Gastrocnemius medialis (tissue), 4 donors: Measurements from ENCODE around the gene C16orf95. TPM values are rescaled to one million over a fixed set of nuclear protein-coding genes. Genes with fewer than 3 reads are reported as not detected.

Experiments used
- ATAC-seq, 2 donors: fragments of 150-250 bp; one replicate each; pipeline ENCODE4 v1.9.1; 2016
- DNase-seq, 2 donors: peaks; one replicate each; pipeline ENCODE4 v3.0.0-alpha.2; 2019
- H3K27ac ChIP-seq, 4 donors: fragments of 200-600 bp; sonication (generic); 1 replicate in 1 of 4; 2 replicates in 3 of 4; pipeline ENCODE4 v1.5.1; 2016 to 2018; ENCODE audit warnings: mild to moderate bottlenecking in 2 of 4, moderate library complexity in 1 of 4
- H3K27me3 ChIP-seq, 3 donors: fragments of 200-600 bp; sonication (generic) in 2 of 3; 1 replicate in 1 of 3; 2 replicates in 2 of 3; pipeline versions ENCODE4 v1.5.1 to v1.6.0; 2016 to 2019; ENCODE audit warnings: mild to moderate bottlenecking in 1 of 3, moderate library complexity in 1 of 3
- H3K36me3 ChIP-seq, 2 donors: fragments of 200-600 bp; sonication (generic) in 1 of 2; one replicate each; pipeline ENCODE4 v1.5.1; 2017 to 2018
- H3K4me1 ChIP-seq, 2 donors: fragments of 200-600 bp; sonication (generic) in 1 of 2; one replicate each; pipeline ENCODE4 v1.5.1; 2016 to 2017; ENCODE audit warnings: mild to moderate bottlenecking in 2 of 2
- H3K4me3 ChIP-seq, 4 donors: fragments of 200-600 bp; sonication (generic) in 3 of 4; 1 replicate in 1 of 4; 2 replicates in 3 of 4; pipeline ENCODE4 v1.5.1; 2016 to 2019; ENCODE audit warnings: mild to moderate bottlenecking in 2 of 4
- H3K9me3 ChIP-seq, 3 donors: fragments of 200-600 bp; sonication (generic) in 2 of 3; 1 replicate in 1 of 3; 2 replicates in 2 of 3; pipeline ENCODE4 v1.5.1; 2016 to 2019
- CTCF ChIP-seq, 5 experiments: fragments of 450-650 bp in 3 of 5; fragments of 200-600 bp in 2 of 5; sonication (generic) in 2 of 5; IDR thresholded peaks in 4 of 5; conservative IDR thresholded peaks in 1 of 5; 1 replicate in 4 of 5; 2 replicates in 1 of 5; pipeline ENCODE4 v1.5.1; 2016 to 2019; ENCODE audit warnings: antibody characterized with exemption in 5 of 5, mild to moderate bottlenecking in 3 of 5, moderate library complexity in 3 of 5
- POLR2A ChIP-seq, 2 donors: fragments of 450-650 bp; IDR thresholded peaks; one replicate each; pipeline ENCODE4 v1.6.1; 2017; ENCODE audit warnings: antibody characterized with exemption in 2 of 2, mild to moderate bottlenecking in 2 of 2, moderate library complexity in 2 of 2
- in situ Hi-C, 4 donors: fragments of 200-750 bp; cut with MboI; loops; one replicate each; pipeline versions ENCODE4 v1.15.0 to v1.8.0; 2017; ENCODE audit warnings: low sequenced_read_pairs in 4 of 4
- intact Hi-C: fragments of 100-400 bp; cut with DNase I; formaldehyde crosslinking; loops from one replicate; pipeline ENCODE4 v1.15.1; 2023; ENCODE audit warnings: low total_unique reads
- total RNA-seq, 4 donors: library from RNA; depleted of rRNA; stranded (reverse); fragments of >200 nt; gene quantifications; one replicate each; pipeline versions ENCODE4 v1.1.0 to v1.2.3, GENCODE V29; 2016

C16orf95 gene
- total RNA-seq, 4 donors from 2014 or later: 0.22 to 3.8 (median 1.3) TPM

- Histone ChIP-seq H3K4me3 (no peak overlapping the region), H3K4me1 (peaks cover 2 to 4% of the 10 kb centered on the region in 2 donors), H3K27ac (no peak overlapping the region), H3K9me3 (no peaks in the 10 kb centered on the region), H3K36me3 (no peaks in the 10 kb centered on the region), H3K27me3 (no peaks in the 10 kb centered on the region)
- ATAC-seq (no peak), DNase-seq (no peak)
- in situ Hi-C loops (loop anchor here in 2 of 4 donors (10.0 kb wide), 1 partner anchor 83 kb away; the partner anchor contains the start of gene MAP1LC3B (in 2 of the 2)), intact Hi-C loops (loop anchor here (10.0 kb wide), 2 partner anchors 153 to 233 kb away; no protein-coding TSS in a partner anchor)
- no peak for TF ChIP-seq CTCF (IDR thresholded peaks at IDR 0.05 in 4 of 5, conservative IDR thresholded peaks at IDR 0.05 in 1 of 5)
- TF ChIP-seq POLR2A (IDR thresholded peaks at IDR 0.05): no peak
Measured at GRCh38 chr16:87311387-87311786, 5.8 kb downstream of the C16orf95 start.

- H3K4me3 ChIP-seq: no peak overlapping the region
- H3K27ac ChIP-seq: no peak overlapping the region
- intact Hi-C loops (loop anchor here (10.0 kb wide), 2 partner anchors 154 to 234 kb away; no protein-coding TSS in a partner anchor), in situ Hi-C loops (loop anchor here in 2 of 4 donors (10.0 kb wide), 1 partner anchor 84 kb away; the partner anchor contains the start of gene MAP1LC3B (in 2 of the 2))
- H3K27me3 ChIP-seq: no peaks in the 10 kb centered on the region
- H3K4me1 ChIP-seq: no peaks in the 10 kb centered on the region
- H3K36me3 ChIP-seq: no peaks in the 10 kb centered on the region
- DNase-seq (no peak), ATAC-seq (no peak)
- TF ChIP-seq CTCF (IDR thresholded peaks at IDR 0.05 in 4 of 5, conservative IDR thresholded peaks at IDR 0.05 in 1 of 5) (no peak), POLR2A (IDR thresholded peaks at IDR 0.05) (no peak)
- no peaks in the 10 kb centered on the region for H3K9me3 ChIP-seq
Measured at GRCh38 chr16:87310610-87311009, 6.6 kb downstream of the C16orf95 start.

DNA sequence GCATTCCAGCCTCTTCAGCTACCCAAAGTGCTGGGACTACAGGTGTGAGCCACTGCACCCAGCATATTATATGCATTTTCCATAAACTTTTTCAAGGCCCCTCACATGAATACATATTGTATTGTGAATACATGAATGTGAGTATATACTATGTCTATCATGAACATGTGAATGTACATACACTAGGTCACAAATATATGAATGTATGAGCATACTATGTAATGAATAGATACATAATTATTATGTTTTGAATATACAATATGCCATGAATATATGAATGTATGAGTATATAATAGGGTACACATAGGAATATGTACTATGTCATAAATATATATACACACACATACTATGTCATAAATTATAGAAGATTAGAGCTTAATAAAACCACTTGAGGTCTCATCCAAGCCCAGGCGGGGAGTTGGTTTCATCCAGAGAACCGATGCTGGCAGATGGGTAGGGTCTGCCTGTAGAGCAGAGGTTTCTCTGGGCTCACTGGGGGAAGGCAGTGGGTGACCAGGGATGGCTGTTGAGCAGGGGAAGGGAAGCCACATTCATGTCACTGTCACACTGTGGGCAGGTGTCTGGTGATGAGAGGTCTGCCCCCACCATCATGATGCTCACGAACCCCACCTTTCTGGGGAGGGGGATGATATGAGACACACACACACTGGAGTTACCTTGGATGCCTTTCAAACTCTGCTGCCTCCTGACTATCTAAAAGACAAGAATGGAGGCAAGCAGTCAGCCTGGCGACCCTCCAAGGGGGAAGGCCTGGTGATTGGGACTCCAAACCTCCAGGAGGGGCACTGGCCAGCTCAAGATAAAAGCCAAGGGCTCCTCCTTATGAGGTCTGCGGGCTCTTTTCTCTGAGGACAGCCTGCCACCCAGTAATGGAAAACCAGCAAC lies 7.3 kb downstream of the C16orf95 start:
- Histone ChIP-seq H3K36me3 (no peaks in the 10 kb centered on the region), H3K4me3 (no peak overlapping the region), H3K4me1 (no peaks in the 10 kb centered on the region), H3K27ac (no peak overlapping the region), H3K27me3 (no peaks in the 10 kb centered on the region), H3K9me3 (no peaks in the 10 kb centered on the region)
- TF ChIP-seq CTCF (IDR thresholded peaks at IDR 0.05 in 4 of 5, conservative IDR thresholded peaks at IDR 0.05 in 1 of 5) (no peak), POLR2A (IDR thresholded peaks at IDR 0.05) (no peak)
- in situ Hi-C loops (loop anchor here in 2 of 4 donors (10.0 kb wide), 1 partner anchor 85 kb away; the partner anchor contains the start of gene MAP1LC3B (in 2 of the 2)), intact Hi-C loops (loop anchor here (10.0 kb wide), 2 partner anchors 155 to 235 kb away; no protein-coding TSS in a partner anchor)
- DNase-seq (no peak), ATAC-seq (no peak)

- Histone ChIP-seq H3K27ac (no peak overlapping the region), H3K27me3 (no peaks in the 10 kb centered on the region), H3K36me3 (no peaks in the 10 kb centered on the region), H3K9me3 (no peaks in the 10 kb centered on the region), H3K4me1 (no peaks in the 10 kb centered on the region), H3K4me3 (no peak overlapping the region)
- TF ChIP-seq CTCF (IDR thresholded peaks at IDR 0.05 in 4 of 5, conservative IDR thresholded peaks at IDR 0.05 in 1 of 5): no peak
- no peak for TF ChIP-seq POLR2A (IDR thresholded peaks at IDR 0.05)
- ATAC-seq (no peak), DNase-seq (no peak)
- intact Hi-C loops: no loop called here
- in situ Hi-C loops: no loop called here
Measured at GRCh38 chr16:87308826-87309225, 8.4 kb downstream of the C16orf95 start.
